CD4-positive, alpha-beta T cell treated with Interleukin-4 for 4 hours (primary cell): ENCODE results near the gene PKD2L1.

Experiments
- DNase-seq: peaks from one replicate; pipeline ENCODE4 v3.0.0-alpha.2; 2020

PKD2L1 gene

DNA sequence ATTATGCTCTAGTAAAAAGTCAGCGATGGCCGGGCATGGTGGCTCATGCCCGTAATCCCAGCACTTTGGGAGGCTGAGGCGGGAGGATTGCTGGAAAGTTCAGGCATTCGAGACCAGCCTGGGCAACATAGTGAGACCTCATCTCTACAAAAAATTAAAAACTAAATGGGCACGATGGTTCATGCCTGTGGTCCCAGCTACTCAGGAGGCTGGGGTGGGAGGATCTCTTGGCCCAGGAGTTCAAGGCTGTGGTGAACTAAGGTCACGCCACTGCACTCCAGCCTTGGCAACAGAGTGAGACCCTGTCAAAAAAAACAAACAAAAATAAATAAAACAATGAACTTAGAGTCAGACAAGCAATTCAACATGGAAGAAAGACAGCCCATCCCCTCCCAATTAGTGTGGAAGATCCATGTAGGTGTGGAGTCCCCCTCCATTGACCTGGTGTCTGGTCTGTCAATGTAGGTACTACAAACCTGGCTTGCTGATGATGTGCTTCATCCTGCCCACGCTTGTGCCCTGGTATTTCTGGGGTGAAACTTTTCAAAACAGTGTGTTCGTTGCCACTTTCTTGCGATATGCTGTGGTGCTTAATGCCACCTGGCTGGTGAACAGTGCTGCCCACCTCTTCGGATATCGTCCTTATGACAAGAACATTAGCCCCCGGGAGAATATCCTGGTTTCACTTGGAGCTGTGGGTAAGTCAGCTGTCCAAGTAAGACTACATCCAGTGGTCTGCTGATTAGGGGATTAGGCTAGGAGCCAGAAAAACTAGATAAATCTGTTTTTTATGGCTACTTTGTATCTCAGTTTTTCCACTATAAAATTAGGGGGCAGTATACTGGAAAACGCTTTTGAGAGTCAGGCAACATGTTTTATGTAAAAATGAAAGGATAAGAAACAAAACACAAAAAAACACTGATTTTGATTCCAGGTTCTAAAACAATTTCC is 26.3 kb upstream of the PKD2L1 start:
- DNase-seq = no peak

DNA sequence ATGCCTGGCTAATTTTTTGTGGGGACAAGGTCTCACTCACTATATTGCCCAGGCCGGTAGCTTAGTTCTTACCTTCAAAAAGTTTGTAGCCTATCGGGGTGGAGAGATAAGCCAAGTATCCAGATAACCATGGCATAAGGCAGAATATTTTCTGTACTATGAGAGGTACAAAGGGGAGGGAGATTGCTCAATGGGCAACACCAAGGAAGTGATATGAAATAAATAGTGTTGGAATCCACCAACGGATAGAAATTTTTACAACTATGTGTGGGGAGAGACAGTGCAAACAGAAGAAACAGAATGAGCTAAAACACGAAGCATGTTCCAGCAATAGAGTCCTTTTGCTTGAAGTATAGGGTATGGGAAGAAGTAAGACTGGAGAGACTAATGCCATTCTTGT is 25.1 kb upstream of the PKD2L1 start:
- no peak for DNase-seq

DNA sequence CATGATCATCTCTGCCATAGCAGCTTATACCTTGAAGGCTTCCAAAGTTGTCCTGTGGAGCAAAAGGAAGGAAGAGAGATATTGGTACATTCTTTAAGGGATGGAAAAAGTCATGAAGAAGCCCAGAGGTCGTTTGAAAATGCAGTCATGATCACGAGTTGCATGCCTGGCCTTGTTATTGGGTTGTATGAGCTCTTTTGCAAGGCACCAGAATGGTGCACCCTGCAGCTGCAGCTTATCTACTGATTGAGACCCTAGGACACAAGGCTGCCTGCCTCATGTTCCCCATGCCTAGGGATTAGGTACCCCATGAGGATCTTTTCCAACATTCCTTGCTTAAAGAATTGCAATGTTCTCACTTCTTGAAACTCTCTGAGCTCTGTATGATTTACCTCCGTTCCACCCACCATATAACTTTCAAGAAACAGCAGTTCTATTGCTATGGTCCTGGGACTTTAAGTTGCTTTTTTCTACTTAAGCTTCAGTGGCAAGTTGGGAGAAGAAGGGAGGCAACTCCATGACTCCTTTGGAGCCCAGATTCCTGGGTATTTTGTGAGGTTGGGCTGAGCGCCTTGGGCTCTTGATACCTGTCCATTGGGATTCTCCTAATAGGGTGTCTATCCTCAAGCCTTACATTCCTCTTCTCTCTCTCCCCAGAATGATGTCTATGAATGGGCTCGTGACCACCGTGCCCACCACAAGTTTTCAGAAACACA is 23.9 kb upstream of the PKD2L1 start:
- DNase-seq = no peak

GRCh38 chr10:100350914-100351485 is 21.0 kb upstream of the PKD2L1 start:
- DNase-seq = no peak

DNA sequence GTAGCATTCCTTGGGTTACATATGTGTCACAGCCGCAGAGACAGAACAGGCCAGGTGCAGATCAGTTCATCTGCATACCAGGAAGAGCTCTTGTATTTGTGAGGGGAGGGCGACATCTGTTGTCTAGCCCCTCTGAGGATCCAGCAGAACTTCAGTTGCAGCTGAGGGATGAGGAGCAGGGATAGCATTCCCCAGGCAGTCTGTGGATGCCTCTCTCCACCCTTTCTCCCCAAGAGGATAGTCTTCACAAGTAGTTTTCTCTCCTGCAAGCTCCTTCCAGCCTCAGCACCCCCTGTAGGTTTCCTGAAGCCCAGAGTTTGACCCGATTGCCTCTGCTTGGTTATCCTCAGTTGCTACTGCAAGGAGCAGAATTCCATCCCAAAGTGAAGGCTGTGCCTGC is 19.6 kb upstream of the PKD2L1 start:
- no peak for DNase-seq

DNA sequence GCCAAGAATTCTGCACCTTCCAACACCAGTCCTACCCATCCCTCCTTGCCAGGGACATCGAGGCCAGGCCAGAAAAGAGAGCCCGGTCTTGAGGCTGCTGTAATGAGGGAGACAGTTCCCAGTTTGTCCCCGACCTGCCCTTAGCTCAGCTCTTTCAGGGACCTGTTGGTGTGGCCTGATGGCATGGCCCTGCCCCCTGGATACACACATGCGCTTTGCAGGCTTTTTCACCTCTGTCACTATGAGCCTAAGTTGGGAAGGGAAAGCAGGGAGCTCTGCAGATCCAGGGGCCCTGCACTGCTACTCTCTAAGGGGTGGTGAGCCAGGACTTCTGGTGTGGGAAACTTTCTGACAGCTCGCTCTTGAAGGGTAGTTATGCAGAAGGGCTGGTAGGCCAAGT is 19.1 kb upstream of the PKD2L1 start:
- no peak for DNase-seq

DNA sequence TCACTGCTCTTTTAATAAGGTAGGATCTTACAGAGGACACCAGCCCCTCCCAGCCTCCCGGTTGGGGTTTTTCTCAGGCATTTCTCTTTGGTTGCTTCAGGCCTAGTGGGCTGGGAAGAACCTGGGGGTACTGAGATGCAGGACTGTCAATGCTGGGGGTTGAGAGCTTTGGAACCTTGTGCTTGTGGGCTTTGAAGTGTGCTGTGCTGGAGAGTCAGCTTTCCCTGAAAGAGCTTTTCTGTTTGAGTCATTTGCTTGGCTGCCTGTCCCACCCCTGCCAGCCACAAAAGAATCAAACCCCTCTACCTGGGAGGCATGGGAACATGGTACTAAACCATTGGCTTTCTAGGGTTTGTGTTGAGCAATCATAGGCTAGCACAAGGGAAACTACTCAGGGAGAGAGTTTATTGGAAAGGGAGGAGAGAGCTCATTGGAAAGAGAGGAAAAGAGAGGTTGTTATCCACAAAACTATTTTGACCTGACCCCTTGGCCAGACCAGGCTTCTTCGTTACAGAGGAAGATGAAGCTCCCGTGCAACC is 18.4 kb upstream of the PKD2L1 start:
- DNase-seq = no peak

GRCh38 chr10:100347568-100348195 is 17.7 kb upstream of the PKD2L1 start:
- DNase-seq = no peak

DNA sequence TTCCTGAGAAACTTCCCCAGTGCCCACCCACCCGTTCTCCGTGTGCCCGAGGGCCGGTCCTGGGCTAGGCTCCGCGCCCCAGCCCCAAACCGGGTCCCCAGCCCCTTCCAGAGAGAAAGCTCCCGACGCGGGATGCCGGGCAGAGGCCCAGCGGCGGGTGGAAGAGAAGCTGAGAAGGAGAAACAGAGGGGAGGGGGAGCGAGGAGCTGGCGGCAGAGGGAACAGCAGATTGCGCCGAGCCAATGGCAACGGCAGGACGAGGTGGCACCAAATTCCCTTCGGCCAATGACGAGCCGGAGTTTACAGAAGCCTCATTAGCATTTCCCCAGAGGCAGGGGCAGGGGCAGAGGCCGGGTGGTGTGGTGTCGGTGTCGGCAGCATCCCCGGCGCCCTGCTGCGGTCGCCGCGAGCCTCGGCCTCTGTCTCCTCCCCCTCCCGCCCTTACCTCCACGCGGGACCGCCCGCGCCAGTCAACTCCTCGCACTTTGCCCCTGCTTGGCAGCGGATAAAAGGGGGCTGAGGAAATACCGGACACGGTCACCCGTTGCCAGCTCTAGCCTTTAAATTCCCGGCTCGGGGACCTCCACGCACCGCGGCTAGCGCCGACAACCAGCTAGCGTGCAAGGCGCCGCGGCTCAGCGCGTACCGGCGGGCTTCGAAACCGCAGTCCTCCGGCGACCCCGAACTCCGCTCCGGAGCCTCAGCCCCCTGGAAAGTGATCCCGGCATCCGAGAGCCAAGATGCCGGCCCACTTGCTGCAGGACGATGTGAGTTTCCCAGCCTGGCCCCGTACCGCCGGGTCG is 16.9 kb upstream of the PKD2L1 start, which contains the start of gene SCD:
Gene SCD, plus strand, starts transcription at position 469 of the 803 bp plus-strand sequence. Its CDS starts 272 bp downstream, at position 741.
- peak; percentile 78 for DNase-seq

DNA sequence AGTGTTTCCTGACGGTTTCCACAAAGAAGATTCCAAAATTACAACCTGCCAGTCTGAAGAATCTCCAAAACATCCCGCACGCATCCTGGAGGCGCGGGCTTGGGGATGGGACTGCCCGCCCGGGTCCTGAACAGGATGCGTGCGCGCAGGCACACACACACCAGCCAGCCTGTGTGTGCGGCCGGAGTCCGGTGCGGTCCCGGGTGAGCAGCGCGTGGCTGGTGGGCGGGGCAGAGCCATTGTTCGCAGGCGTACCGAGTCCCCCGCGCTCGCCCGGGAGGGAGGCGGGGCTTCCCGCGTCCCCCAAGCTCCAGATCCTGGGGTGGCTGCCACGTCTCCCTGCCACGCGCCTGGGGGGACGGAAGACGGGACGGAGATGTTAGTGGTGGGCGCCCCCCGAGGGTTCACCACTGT is 16.3 kb upstream of the PKD2L1 start:
- DNase-seq = peak; percentile 18

DNA sequence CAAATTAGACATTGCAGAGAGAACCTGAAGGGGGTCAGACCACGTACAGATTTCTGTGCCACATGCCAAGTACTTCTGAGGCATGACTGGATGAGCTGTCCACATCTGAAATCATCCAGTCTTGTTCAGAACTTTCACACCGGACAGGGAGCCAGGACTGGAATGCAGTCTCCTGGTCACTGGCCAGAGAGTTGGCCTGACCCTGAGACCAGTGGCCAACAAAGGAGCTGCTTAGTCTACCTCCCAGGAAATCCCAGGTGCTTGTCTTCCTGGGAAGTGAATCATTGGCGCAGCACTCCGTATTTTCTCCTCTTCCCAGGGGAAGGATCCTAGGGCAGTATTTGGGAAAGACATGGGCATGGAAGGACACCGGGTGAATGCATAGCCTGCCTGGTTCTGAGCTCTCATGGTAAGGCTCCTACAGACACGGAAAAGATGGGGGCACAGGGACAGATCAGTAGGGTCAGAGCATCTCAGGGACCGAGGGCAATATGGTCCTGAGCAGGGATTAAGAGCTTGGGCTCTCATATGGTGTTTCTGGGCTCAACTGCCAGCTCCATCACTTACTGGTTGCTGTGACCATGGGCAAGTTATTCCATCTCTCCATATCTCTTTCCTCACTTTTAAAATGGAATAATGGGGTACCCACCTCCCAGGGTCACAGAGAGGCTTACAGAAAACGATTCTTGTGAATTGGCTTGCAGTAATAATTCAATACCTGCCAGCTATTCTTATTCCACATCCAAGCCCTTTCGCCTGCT is 15.7 kb upstream of the PKD2L1 start:
- DNase-seq = no peak

GRCh38 chr10:100344241-100344788 is 14.3 kb upstream of the PKD2L1 start:
- DNase-seq = no peak

GRCh38 chr10:100342627-100342972 is 12.6 kb upstream of the PKD2L1 start:
- DNase-seq = no peak

- peak; percentile 24 for DNase-seq
These were observed 12.1 kb upstream of the PKD2L1 start for GRCh38 chr10:100341953-100342626.

DNA sequence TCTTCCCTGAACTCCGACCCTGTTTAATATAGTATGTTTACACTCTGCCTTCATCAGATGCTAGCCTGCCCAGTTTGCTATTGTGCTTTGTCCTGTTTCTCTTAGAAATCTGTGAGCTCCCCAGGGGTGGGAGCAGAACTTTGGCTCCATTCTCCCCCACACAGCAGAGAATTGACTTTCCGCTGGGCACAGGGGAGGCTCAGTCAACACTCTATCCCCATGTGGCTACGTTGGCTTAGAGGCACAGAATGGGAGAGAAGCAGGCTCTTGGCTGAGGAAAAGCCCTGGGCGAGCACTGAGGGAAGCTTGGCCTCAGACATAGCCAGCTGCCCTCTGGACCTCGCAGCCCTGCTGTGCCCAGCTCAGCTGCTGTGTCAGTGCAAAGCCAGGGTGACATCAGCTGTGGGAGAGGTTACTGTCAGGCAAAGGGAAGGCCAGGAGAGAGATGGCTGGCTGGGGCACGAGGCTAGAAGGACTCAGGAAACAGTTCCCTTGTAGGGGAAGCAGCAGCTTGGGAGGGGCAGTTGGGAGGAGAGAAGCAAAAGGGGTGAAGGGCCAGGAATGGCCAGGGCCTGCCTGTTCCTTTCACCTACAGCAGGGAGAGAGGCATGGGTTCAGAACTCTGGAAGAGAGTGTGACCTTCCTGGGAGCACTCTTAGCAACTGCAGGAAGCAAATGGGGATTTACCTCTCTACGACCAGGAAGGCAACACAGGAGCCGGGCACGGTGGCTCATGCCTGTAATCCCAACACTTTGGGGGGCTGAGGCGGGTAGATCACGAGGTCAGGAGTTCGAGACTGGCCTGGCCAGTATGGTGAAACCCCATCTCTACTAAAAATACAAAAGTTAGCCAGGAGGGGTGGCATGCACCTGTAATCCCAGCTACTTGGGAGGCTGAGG is 11.2 kb upstream of the PKD2L1 start:
- no peak for DNase-seq

DNA sequence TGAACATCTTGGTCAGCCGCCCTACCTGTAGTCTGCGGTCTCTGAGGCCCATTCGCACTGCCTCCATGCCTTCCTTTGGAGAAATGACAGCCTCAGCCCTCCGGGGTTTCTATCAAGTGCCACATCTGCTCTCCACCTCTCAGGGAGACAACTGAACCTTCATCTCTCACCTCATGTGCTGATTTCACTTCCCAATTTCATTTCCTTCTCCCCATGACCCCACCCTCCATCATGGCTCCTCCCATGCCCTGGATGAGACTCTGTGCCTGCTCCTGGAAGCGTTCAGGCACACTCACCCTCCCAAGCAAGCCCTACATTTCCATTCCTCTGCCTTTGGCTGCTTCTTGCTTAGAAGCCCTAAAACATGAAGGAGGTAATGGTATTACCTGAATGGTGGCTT is 9.2 kb upstream of the PKD2L1 start:
- DNase-seq = no peak

GRCh38 chr10:100338434-100339036 is 8.5 kb upstream of the PKD2L1 start:
- peak; percentile 71 for DNase-seq

DNA sequence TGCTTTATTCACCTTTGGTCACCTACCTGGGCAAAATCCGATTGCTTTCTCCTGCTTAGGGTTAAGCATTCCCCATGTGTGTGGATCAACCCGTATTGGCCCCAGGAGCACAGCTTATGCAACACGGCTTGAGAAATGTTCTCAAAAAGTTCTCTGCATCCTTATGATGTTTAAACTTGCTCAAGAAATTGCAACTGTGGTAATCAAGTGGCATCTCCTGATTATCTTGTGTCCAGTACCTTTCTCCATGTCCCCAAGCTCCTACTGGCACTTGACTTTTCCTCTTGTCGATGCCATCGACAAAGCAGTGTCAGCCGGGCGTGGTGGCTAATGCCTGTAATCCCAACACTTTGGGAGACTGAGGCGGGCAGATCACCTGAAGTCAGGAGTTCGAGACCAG is 4.7 kb upstream of the PKD2L1 start:
- DNase-seq = no peak
